Measurements from ENCODE around the gene TXNL4A. TPM values are rescaled to one million over a fixed set of nuclear protein-coding genes. Genes with fewer than 3 reads are reported as not detected.
"Not testable (repeated sequence)": the region's sequence is repeated elsewhere in the genome, so short reads cannot be mapped to it uniquely, and the experiment has no call there.

The TXNL4A gene
- total and polyA plus RNA-seq, 2 donors (not counting 1 experiment from before 2014, with no cell fraction given), result 38.9 to 67.8 TPM

DNA sequence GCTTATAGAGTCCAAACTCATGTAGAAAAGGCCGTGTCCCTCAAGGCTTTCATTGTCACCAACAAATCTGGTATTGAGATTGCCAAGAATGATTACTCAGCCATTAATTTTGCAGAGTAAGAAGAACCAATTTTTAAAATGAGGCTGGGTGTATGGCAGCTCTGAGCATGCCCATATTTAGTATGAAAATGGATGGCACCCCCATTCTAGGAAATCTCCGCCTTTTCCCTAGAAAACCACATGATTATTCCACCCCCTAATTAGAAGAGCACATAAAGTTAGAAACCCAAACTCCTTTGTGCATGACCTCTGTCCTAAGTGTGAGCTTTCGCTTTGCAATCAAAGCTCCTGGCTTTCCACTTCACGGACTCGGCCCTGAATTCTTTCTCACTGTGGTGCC is 14.1 kb upstream of the TXNL4A start:
- Histone ChIP-seq H3K79me2 (ENCODE audit: control insufficient read depth, insufficient read depth, low read length) (no peaks in the 10 kb centered on the region), H3K4me3 (ENCODE audit: control extremely low read depth in 1 of 5, extremely low read depth in 1 of 5, insufficient read depth in 1 of 5, low read depth in 2 of 5, low read length in 4 of 5) (no peak overlapping the region), H3K9me3 (ENCODE audit: control extremely low read depth in 1 of 3, control insufficient read depth in 2 of 3, insufficient read depth in 1 of 3, low read length in 2 of 3) (peaks cover 0 to 21% (median 11%) of the 10 kb centered on the region in 3 donors), H3K27ac (ENCODE audit: low read length in 2 of 2) (no peak overlapping the region), H3K27me3 (replicated peaks in 1 of 4; ENCODE audit: control extremely low read depth in 1 of 4, control insufficient read depth in 3 of 4, insufficient read depth in 4 of 4, low read length in 3 of 4) (no peaks in the 10 kb centered on the region), H3K4me1 (ENCODE audit: control insufficient read depth in 2 of 2, insufficient read depth in 2 of 2, low read length in 2 of 2) (no peaks in the 10 kb centered on the region), H3K36me3 (replicated peaks in 1 of 2; ENCODE audit: control extremely low read depth in 1 of 2, control insufficient read depth in 1 of 2, extremely low read depth in 1 of 2, insufficient read depth in 2 of 2, low read length in 1 of 2) (no peaks in the 10 kb centered on the region), H4K20me1 (ENCODE audit: control insufficient read depth, insufficient read depth, low read length, poor library complexity, severe bottlenecking) (no peaks in the 10 kb centered on the region), H2AFZ (ENCODE audit: insufficient read depth, low read depth, low read length, poor library complexity, severe bottlenecking) (no peak overlapping the region), H3K4me2 (replicated peaks; ENCODE audit: low read depth, low read length, poor library complexity, severe bottlenecking) (no peak overlapping the region), H3K9ac (ENCODE audit: low read length) (no peak overlapping the region)
- CTCF ChIA-PET, result no interaction called here
- Mint-ChIP-seq H3K4me3 (no peak overlapping the region), H3K27me3 (no peaks in the 10 kb centered on the region), H3K9me3 (ENCODE audit: insufficient read depth) (peaks cover 8% of the 10 kb centered on the region), H3K27ac (no peak overlapping the region), H3K4me1 (peaks cover 7% of the 10 kb centered on the region)
- intact Hi-C loops (cut with micrococcal nuclease), result no loop called here
- DNase-seq, result no peak
- POLR2A ChIA-PET, result no interaction called here
- no peak for ATAC-seq (ENCODE audit: low read depth)
- no peak for TF ChIP-seq EZH2 (IDR thresholded peaks at IDR 0.05; ENCODE audit: borderline replicate concordance, insufficient read depth, low read depth, low read length, poor library complexity, severe bottlenecking)
- TF ChIP-seq, protein P1, sequence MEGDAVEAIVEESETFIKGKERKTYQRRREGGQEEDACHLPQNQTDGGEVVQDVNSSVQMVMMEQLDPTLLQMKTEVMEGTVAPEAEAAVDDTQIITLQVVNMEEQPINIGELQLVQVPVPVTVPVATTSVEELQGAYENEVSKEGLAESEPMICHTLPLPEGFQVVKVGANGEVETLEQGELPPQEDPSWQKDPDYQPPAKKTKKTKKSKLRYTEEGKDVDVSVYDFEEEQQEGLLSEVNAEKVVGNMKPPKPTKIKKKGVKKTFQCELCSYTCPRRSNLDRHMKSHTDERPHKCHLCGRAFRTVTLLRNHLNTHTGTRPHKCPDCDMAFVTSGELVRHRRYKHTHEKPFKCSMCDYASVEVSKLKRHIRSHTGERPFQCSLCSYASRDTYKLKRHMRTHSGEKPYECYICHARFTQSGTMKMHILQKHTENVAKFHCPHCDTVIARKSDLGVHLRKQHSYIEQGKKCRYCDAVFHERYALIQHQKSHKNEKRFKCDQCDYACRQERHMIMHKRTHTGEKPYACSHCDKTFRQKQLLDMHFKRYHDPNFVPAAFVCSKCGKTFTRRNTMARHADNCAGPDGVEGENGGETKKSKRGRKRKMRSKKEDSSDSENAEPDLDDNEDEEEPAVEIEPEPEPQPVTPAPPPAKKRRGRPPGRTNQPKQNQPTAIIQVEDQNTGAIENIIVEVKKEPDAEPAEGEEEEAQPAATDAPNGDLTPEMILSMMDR (IDR thresholded peaks at IDR 0.05), result no peak
- 100% methylated on average over 4 of the region's 5 CpGs for WGBS (ENCODE audit: insufficient coverage)

DNA sequence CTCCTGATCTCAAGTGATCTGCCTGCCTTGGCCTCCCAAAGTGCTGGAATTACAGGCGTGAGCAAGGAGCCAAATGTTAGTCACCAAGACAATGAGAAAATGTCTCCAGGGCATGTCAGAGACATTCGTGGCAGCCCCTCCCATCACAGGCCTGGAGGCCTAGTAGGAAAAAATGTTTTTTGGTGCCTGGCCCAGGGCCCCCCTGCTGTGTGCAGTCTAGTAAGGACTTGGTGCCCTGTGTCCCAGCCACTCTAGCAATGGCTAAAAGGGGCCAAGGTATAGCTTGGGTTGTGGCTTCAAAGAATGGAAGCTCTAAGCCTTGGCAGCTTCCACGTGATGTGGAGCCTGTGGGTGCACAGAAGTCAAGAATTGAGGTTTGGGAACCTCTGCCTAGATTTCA is 12.5 kb upstream of the TXNL4A start:
- DNase-seq (no peak), ATAC-seq (ENCODE audit: low read depth) (no peak)
- 78% methylated on average over 3 of the region's 3 CpGs for WGBS (ENCODE audit: insufficient coverage)
- no peaks in the 10 kb centered on the region for H3K27me3 ChIP-seq (replicated peaks in 1 of 4; ENCODE audit: control extremely low read depth in 1 of 4, control insufficient read depth in 3 of 4, insufficient read depth in 4 of 4, low read length in 3 of 4)
- no peak overlapping the region for H3K27ac ChIP-seq (ENCODE audit: low read length in 2 of 2)
- no peak overlapping the region for H2AFZ ChIP-seq (ENCODE audit: insufficient read depth, low read depth, low read length, poor library complexity, severe bottlenecking)
- no peaks in the 10 kb centered on the region for H3K79me2 ChIP-seq (ENCODE audit: control insufficient read depth, insufficient read depth, low read length)
- H3K9me3 Mint-ChIP-seq (ENCODE audit: insufficient read depth), result peaks cover 8% of the 10 kb centered on the region
- peaks cover 7% of the 10 kb centered on the region for H3K4me1 Mint-ChIP-seq
- ChIA-PET CTCF (no interaction called here), POLR2A (no interaction called here)
- H3K4me3 Mint-ChIP-seq, result no peak overlapping the region
- H3K27me3 Mint-ChIP-seq, result no peaks in the 10 kb centered on the region
- H3K4me1 ChIP-seq (ENCODE audit: control insufficient read depth in 2 of 2, insufficient read depth in 2 of 2, low read length in 2 of 2), result no peaks in the 10 kb centered on the region
- H3K9ac ChIP-seq (ENCODE audit: low read length), result no peak overlapping the region
- H3K36me3 ChIP-seq (replicated peaks in 1 of 2; ENCODE audit: control extremely low read depth in 1 of 2, control insufficient read depth in 1 of 2, extremely low read depth in 1 of 2, insufficient read depth in 2 of 2, low read length in 1 of 2), result no peaks in the 10 kb centered on the region
- no peaks in the 10 kb centered on the region for H4K20me1 ChIP-seq (ENCODE audit: control insufficient read depth, insufficient read depth, low read length, poor library complexity, severe bottlenecking)
- no peak overlapping the region for H3K4me3 ChIP-seq (ENCODE audit: control extremely low read depth in 1 of 5, extremely low read depth in 1 of 5, insufficient read depth in 1 of 5, low read depth in 2 of 5, low read length in 4 of 5)
- peaks cover 0 to 21% (median 7%) of the 10 kb centered on the region in 3 donors for H3K9me3 ChIP-seq (ENCODE audit: control extremely low read depth in 1 of 3, control insufficient read depth in 2 of 3, insufficient read depth in 1 of 3, low read length in 2 of 3)
- TF ChIP-seq EZH2 (IDR thresholded peaks at IDR 0.05; ENCODE audit: borderline replicate concordance, insufficient read depth, low read depth, low read length, poor library complexity, severe bottlenecking), result no peak
- TF ChIP-seq, protein P1 (IDR thresholded peaks at IDR 0.05), result no peak
- intact Hi-C loops (cut with micrococcal nuclease), result no loop called here
- H3K27ac Mint-ChIP-seq, result no peak overlapping the region
- H3K4me2 ChIP-seq (replicated peaks; ENCODE audit: low read depth, low read length, poor library complexity, severe bottlenecking), result no peak overlapping the region

DNA sequence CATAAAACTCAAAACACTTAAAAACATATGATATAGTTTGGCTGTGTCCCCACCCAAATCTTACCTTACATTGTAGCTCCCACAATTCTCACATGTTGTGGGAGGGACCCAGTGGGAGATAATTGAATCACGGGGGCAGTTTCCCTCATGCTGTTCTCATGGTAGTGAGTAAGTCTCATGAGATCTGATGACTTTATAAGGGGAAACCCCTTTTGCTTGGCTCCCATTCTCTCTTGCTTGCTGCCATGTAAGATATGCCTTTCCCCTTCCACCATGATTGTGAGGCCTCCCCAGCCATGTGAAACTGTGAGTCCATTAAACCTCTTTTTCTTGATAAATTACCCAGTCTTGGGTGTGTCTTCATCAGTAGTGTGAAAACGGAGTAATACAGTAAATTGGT is 11.3 kb upstream of the TXNL4A start:
- H3K4me2 ChIP-seq (replicated peaks; ENCODE audit: low read depth, low read length, poor library complexity, severe bottlenecking); H3K27me3 ChIP-seq (replicated peaks in 1 of 4; ENCODE audit: control extremely low read depth in 1 of 4, control insufficient read depth in 3 of 4, insufficient read depth in 4 of 4, low read length in 3 of 4); H3K4me1 ChIP-seq (ENCODE audit: control insufficient read depth in 2 of 2, insufficient read depth in 2 of 2, low read length in 2 of 2); H3K27ac ChIP-seq (ENCODE audit: low read length in 2 of 2); H3K9ac ChIP-seq (ENCODE audit: low read length); H3K36me3 ChIP-seq (replicated peaks in 1 of 2; ENCODE audit: control extremely low read depth in 1 of 2, control insufficient read depth in 1 of 2, extremely low read depth in 1 of 2, insufficient read depth in 2 of 2, low read length in 1 of 2); H3K27ac Mint-ChIP-seq; H3K27me3 Mint-ChIP-seq; H3K79me2 ChIP-seq (ENCODE audit: control insufficient read depth, insufficient read depth, low read length); H3K4me3 Mint-ChIP-seq; H3K4me3 ChIP-seq (ENCODE audit: control extremely low read depth in 1 of 5, extremely low read depth in 1 of 5, insufficient read depth in 1 of 5, low read depth in 2 of 5, low read length in 4 of 5); H2AFZ ChIP-seq (ENCODE audit: insufficient read depth, low read depth, low read length, poor library complexity, severe bottlenecking); H3K4me1 Mint-ChIP-seq; H4K20me1 ChIP-seq (ENCODE audit: control insufficient read depth, insufficient read depth, low read length, poor library complexity, severe bottlenecking); intact Hi-C loops (cut with micrococcal nuclease); DNase-seq; ATAC-seq (ENCODE audit: low read depth); H3K9me3 Mint-ChIP-seq (ENCODE audit: insufficient read depth): not testable (repeated sequence)
- peaks cover 0 to 19% (median 7%) of the 10 kb centered on the region in 3 donors for H3K9me3 ChIP-seq (ENCODE audit: control extremely low read depth in 1 of 3, control insufficient read depth in 2 of 3, insufficient read depth in 1 of 3, low read length in 2 of 3)
- WGBS (ENCODE audit: insufficient coverage), result 86% methylated on average over 1 of the region's 2 CpGs
- ChIA-PET POLR2A (interaction anchor here (0.6 kb wide), 1 partner anchor 26 kb away, joined by 4 read pairs; no protein-coding TSS in a partner anchor), CTCF (interaction anchor here (0.6 kb wide), 1 partner anchor 65 kb away, joined by 3 read pairs; no protein-coding TSS in a partner anchor)

All from B cell (primary cell).